Caco-2 (cell line): ENCODE measurements around the gene PDGFRA. TPM values are rescaled to one million over a fixed set of nuclear protein-coding genes. Genes with fewer than 3 reads are reported as not detected.

ENCODE experiments used
- BruUV-seq: library from RNA; stranded (reverse); fragments of 400-500 nt; replicated peaks from 2 replicates; lab custom pipeline; 2021; lab: Mats Ljungman, UMichigan
- CTCF ChIA-PET: fragments of 300-600 bp; sonication (Branson Sonifier 250); formaldehyde crosslinking; loops from one replicate; lab custom pipeline; 2022; ENCODE audit warnings: antibody characterized with exemption; lab: Charles Lee
- POLR2A ChIA-PET: fragments of 300-600 bp; sonication (Branson Sonifier 250); formaldehyde crosslinking; loops from one replicate; lab custom pipeline; 2022; ENCODE audit warnings: antibody characterized with exemption; lab: Charles Lee
- DNase-seq, 2 experiments: peaks; one replicate each; pipeline versions ENCODE4 v3.0.0 to v3.0.0-alpha.2; 2020 to 2022
- H3K27me3 ChIP-seq: replicated peaks from 2 replicates; pipeline ENCODE4 v1.6.0; 2011; ENCODE audit warnings: low read length; ENCODE audit not compliant: control insufficient read depth, insufficient read depth
- H3K36me3 ChIP-seq: 2 replicates; pipeline ENCODE4 v1.5.1; 2011; ENCODE audit warnings: low read length; ENCODE audit not compliant: control insufficient read depth, insufficient read depth
- H3K4me1 ChIP-seq: fragments of 250-450 bp; sonication (Bioruptor Pico); 2 replicates; pipeline ENCODE4 v1.5.1; 2020; ENCODE audit warnings: mild to moderate bottlenecking
- H3K4me3 ChIP-seq: 2 replicates; pipeline ENCODE4 v1.5.1; 2011; ENCODE audit warnings: low read depth, mild to moderate bottlenecking, control low read depth, low read length
- H3K9me3 ChIP-seq: fragments of 250-450 bp; sonication (Bioruptor Pico); 2 replicates; pipeline ENCODE4 v1.5.1; 2020; ENCODE audit warnings: mild to moderate bottlenecking, moderate library complexity
- H3K27ac Mint-ChIP-seq: one replicate; pipeline ENCODE4 v1.8.0; 2022; ENCODE audit warnings: mixed read lengths; ENCODE audit not compliant: unreplicated experiment
- H3K27me3 Mint-ChIP-seq: one replicate; pipeline ENCODE4 v1.8.0; 2022; ENCODE audit warnings: mixed read lengths; ENCODE audit not compliant: insufficient read depth, unreplicated experiment
- H3K36me3 Mint-ChIP-seq: one replicate; pipeline ENCODE4 v1.8.0; 2022; ENCODE audit warnings: mild to moderate bottlenecking, mixed read lengths; ENCODE audit not compliant: insufficient read depth, unreplicated experiment
- H3K4me1 Mint-ChIP-seq: one replicate; pipeline ENCODE4 v1.8.0; 2022; ENCODE audit warnings: low read depth, mixed read lengths; ENCODE audit not compliant: unreplicated experiment
- H3K4me3 Mint-ChIP-seq: one replicate; pipeline ENCODE4 v1.8.0; 2022; ENCODE audit warnings: mild to moderate bottlenecking, moderate library complexity, mixed read lengths; ENCODE audit not compliant: unreplicated experiment
- H3K9me3 Mint-ChIP-seq: one replicate; pipeline ENCODE4 v1.8.0; 2022; ENCODE audit warnings: mixed read lengths; ENCODE audit not compliant: unreplicated experiment
- intact Hi-C: fragments of 100-400 bp; cut with micrococcal nuclease; formaldehyde crosslinking; loops from one replicate; pipeline ENCODE4 v1.10.0; 2022; ENCODE audit not compliant: unreplicated experiment
- total RNA-seq: library from RNA; stranded (reverse); gene quantifications from 2 replicates; pipeline ENCODE4 v1.2.3, GENCODE V29; 2022
- TF ChIP-seq, protein P1 (sequence below), 2 experiments: fragments of 200-600 bp in 1 of 2; IDR thresholded peaks; 1 replicate in 1 of 2; 2 replicates in 1 of 2; pipeline versions ENCODE4 v1.5.1 to v1.8.0; 2011 to 2022; ENCODE audit warnings: antibody characterized with exemption in 1 of 2, control low read depth in 1 of 2, inconsistent platforms in 1 of 2, low read depth in 1 of 2, low read length in 1 of 2, mild to moderate bottlenecking in 1 of 2, moderate library complexity in 1 of 2; ENCODE audit not compliant: insufficient read depth in 1 of 2, severe bottlenecking in 1 of 2, unreplicated experiment in 1 of 2

The PDGFRA gene
- total RNA-seq, 1 experiment from 2014 or later, result 97.4 TPM

DNA sequence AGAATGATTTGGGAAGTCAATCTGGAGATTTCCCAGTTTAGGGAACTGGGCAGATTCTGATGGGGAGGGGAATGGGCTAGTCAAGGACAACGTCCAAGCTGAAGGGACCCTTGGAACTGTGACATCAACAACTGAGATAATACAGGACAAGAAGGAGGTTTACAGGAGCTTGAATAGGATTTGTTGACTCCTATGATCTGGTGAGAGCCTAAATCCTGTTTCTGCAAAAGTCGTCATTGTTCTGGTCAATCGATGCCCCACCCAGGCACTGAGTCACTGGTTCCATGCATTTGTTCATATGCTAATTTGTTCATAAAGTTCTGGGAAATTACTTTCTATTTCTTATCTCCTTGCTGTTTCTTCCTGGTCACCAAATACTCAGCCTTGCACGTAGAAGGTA is 15.3 kb upstream of the PDGFRA start:
- Histone ChIP-seq H3K9me3 (no peaks in the 10 kb centered on the region), H3K4me3 (no peak overlapping the region), H3K27me3 (no peaks in the 10 kb centered on the region), H3K36me3 (no peaks in the 10 kb centered on the region), H3K4me1 (peaks cover 41% of the 10 kb centered on the region)
- peaks cover 11% of the 10 kb centered on the region for H3K36me3 Mint-ChIP-seq
- H3K4me3 Mint-ChIP-seq, result no peak overlapping the region
- intact Hi-C loops, result loop anchor here (2.0 kb wide), 1 partner anchor 15 kb away; the partner anchor contains the start of gene PDGFRA
- no TSS peak for BruUV-seq
- ChIA-PET CTCF (no interaction called here), POLR2A (no interaction called here)
- peaks cover 7% of the 10 kb centered on the region for H3K4me1 Mint-ChIP-seq
- no peak for DNase-seq
- H3K27ac Mint-ChIP-seq, result no peak overlapping the region
- TF ChIP-seq, protein P1, sequence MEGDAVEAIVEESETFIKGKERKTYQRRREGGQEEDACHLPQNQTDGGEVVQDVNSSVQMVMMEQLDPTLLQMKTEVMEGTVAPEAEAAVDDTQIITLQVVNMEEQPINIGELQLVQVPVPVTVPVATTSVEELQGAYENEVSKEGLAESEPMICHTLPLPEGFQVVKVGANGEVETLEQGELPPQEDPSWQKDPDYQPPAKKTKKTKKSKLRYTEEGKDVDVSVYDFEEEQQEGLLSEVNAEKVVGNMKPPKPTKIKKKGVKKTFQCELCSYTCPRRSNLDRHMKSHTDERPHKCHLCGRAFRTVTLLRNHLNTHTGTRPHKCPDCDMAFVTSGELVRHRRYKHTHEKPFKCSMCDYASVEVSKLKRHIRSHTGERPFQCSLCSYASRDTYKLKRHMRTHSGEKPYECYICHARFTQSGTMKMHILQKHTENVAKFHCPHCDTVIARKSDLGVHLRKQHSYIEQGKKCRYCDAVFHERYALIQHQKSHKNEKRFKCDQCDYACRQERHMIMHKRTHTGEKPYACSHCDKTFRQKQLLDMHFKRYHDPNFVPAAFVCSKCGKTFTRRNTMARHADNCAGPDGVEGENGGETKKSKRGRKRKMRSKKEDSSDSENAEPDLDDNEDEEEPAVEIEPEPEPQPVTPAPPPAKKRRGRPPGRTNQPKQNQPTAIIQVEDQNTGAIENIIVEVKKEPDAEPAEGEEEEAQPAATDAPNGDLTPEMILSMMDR (IDR thresholded peaks at IDR 0.05; ENCODE audit: insufficient read depth in 1 of 2, low read depth in 1 of 2, low read length in 1 of 2, severe bottlenecking in 1 of 2, unreplicated experiment in 1 of 2), result no peak
- H3K27me3 Mint-ChIP-seq, result no peaks in the 10 kb centered on the region
- H3K9me3 Mint-ChIP-seq, result peaks cover 11% of the 10 kb centered on the region

DNA sequence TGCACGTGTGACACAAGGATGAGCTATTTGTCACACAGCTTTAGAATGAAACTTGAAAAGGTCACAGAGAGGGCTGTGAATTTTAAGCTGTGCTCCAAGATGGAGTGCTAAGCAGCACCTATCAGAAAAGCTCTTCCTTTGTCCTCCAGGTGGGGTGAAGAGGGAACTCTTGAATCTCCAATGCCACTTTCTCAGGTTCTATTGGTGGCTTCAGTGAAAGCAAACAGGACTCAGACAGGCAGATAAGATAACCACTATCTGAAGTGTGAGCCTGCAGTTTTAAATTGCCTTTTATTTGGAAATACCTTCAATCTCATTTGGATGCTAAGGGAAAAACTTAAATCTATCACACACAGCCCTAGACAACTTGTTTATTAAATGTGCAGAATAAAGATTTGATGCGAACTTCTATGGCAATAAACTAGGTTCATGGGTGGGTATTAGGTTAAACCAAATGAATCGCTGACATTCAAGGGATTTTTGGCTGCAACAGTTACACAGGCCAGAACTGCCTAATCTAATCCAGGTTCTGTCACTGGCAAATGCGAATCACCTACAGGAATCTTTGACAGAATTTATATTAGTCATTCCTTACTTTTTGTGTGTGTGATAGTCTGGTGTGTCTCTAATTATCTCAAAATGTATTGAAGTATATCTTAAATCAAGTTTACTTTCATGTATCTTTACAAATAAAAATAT is 13.6 kb upstream of the PDGFRA start:
- peak; percentile 49 to 67 for DNase-seq
- no peaks in the 10 kb centered on the region for H3K9me3 Mint-ChIP-seq
- H3K4me3 Mint-ChIP-seq, result no peak overlapping the region
- intact Hi-C loops, result loop anchor here (1.0 to 5.0 kb wide), 6 partner anchors 13 to 558 kb away; partner anchors contain the start of gene PDGFRA
- CTCF ChIA-PET, result interaction anchor here (0.7 to 2.1 kb wide), 7 partner anchors 11 to 1196 kb away, joined by 3 to 6 read pairs (median 4); no protein-coding TSS in a partner anchor
- H3K36me3 Mint-ChIP-seq, result peaks cover 12% of the 10 kb centered on the region
- no TSS peak for BruUV-seq
- TF ChIP-seq, protein P1 (IDR thresholded peaks at IDR 0.05; ENCODE audit: insufficient read depth in 1 of 2, low read depth in 1 of 2, low read length in 1 of 2, severe bottlenecking in 1 of 2, unreplicated experiment in 1 of 2), result peak in 1 of 2 experiments; percentile 28
- H3K27me3 Mint-ChIP-seq, result no peaks in the 10 kb centered on the region
- H3K27me3 ChIP-seq, result no peaks in the 10 kb centered on the region
- H3K9me3 ChIP-seq, result no peaks in the 10 kb centered on the region
- H3K36me3 ChIP-seq, result no peaks in the 10 kb centered on the region
- no peak overlapping the region for H3K4me3 ChIP-seq
- POLR2A ChIA-PET, result interaction anchor here (0.6 kb wide), 1 partner anchor 44 kb away, joined by 3 read pairs; no protein-coding TSS in a partner anchor
- H3K4me1 Mint-ChIP-seq, result peaks cover 18% of the 10 kb centered on the region
- no peak overlapping the region for H3K27ac Mint-ChIP-seq
- H3K4me1 ChIP-seq, result peaks cover 53% of the 10 kb centered on the region

DNA sequence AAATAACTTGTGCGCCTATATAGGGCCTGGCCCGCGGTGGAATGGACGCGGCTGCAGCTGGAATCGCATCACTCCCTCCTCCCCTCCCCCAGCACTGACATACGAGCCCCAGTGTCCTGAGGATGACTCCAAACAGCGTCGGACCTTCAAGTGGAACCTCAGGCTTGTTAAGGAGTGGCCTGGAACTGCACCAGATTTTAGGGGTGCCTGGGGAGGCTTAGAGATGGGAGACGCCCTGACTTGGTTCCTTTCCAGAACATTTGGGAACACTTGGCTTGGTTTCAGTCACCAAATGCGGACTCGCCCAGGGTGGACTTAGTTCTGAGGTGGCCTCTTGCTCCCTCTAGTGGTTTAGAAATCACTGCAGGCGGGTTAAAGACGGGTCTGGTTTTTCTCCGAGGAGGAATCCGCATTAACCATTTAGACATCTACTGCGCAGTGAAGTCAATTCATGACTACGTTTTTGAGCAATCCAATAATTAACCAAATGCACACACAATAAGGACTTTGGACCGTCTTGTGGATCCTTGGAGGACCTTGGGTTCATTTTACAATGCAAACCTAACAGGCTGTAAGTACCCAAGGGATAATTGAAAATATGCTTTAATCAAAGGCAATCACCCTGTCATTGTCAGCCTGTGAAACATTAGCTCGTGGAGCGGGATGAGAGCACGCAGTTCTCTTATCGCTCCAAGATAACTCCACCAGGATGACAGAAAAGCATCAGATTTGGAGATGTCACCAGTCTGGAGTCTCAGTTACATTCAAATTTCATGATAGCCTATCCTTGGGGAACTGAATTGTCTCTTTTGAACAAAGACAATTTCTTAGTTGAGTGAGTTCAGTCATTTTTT is 11.2 kb upstream of the PDGFRA start:
- DNase-seq, result peak; percentile 86 to 88
- no peaks in the 10 kb centered on the region for H3K9me3 ChIP-seq
- Mint-ChIP-seq H3K9me3 (no peaks in the 10 kb centered on the region), H3K36me3 (peaks cover 12% of the 10 kb centered on the region), H3K27ac (peak overlapping the region; percentile 85), H3K4me3 (peak overlapping the region; percentile 78), H3K27me3 (no peaks in the 10 kb centered on the region), H3K4me1 (peaks cover 23% of the 10 kb centered on the region)
- intact Hi-C loops, result loop anchor here (1.0 to 5.0 kb wide), 8 partner anchors 9 to 561 kb away; no protein-coding TSS in a partner anchor
- H3K4me3 ChIP-seq, result peak overlapping the region; percentile 38
- CTCF ChIA-PET, result interaction anchor here (0.6 to 2.1 kb wide), 11 partner anchors 12 to 627 kb away, joined by 3 to 19 read pairs (median 5); partner anchors contain the start of gene PDGFRA
- H3K27me3 ChIP-seq, result no peaks in the 10 kb centered on the region
- POLR2A ChIA-PET, result interaction anchor here (0.9 kb wide), 1 partner anchor 288 kb away, joined by 4 read pairs; no protein-coding TSS in a partner anchor
- H3K36me3 ChIP-seq, result no peaks in the 10 kb centered on the region
- no TSS peak for BruUV-seq
- TF ChIP-seq, protein P1 (IDR thresholded peaks at IDR 0.05; ENCODE audit: insufficient read depth in 1 of 2, low read depth in 1 of 2, low read length in 1 of 2, severe bottlenecking in 1 of 2, unreplicated experiment in 1 of 2), result peak; percentile 76 to 78
- H3K4me1 ChIP-seq, result peaks cover 53% of the 10 kb centered on the region
